Activated T-helper 2 cell treated with anti-CD3 and anti-CD28 coated beads, Interferon-gamma antibody, Interleukin-2, Interleukin-4, amounts not matched to agents 10 μg/mL and 5 μg/mL and 100 μg/mL, durations not matched to agents 14 hours and 24 hours and 36 hours (primary cell): ENCODE data around the gene OSBPL7. TPM values are rescaled to one million over a fixed set of nuclear protein-coding genes. Genes with fewer than 3 reads are reported as not detected.

Experiments used
- DNase-seq: peaks from one replicate; pipeline ENCODE4 v3.0.0; 2021; ENCODE audit warnings: low spot score
- H3K27ac Mint-ChIP-seq: one replicate; pipeline ENCODE4 v1.8.0; 2021; ENCODE audit warnings: mixed read lengths
- H3K27me3 Mint-ChIP-seq: one replicate; pipeline ENCODE4 v1.8.0; 2021; ENCODE audit warnings: low read depth, mixed read lengths
- H3K36me3 Mint-ChIP-seq: one replicate; pipeline ENCODE4 v1.8.0; 2021; ENCODE audit warnings: low read depth, mixed read lengths
- H3K4me1 Mint-ChIP-seq: one replicate; pipeline ENCODE4 v1.8.0; 2021; ENCODE audit warnings: low read depth, mixed read lengths
- H3K4me3 Mint-ChIP-seq: one replicate; pipeline ENCODE4 v1.8.0; 2021; ENCODE audit warnings: low read depth, mild to moderate bottlenecking, moderate library complexity, mixed read lengths
- H3K9me3 Mint-ChIP-seq: one replicate; pipeline ENCODE4 v1.8.0; 2021; ENCODE audit warnings: mixed read lengths
- intact Hi-C: fragments of 100-400 bp; cut with micrococcal nuclease; formaldehyde crosslinking; loops from one replicate; pipeline ENCODE4 v1.15.1; 2023
- total RNA-seq: library from RNA; stranded (reverse); gene quantifications from 2 replicates; pipeline ENCODE4 v1.2.3, GENCODE V29; 2022

OSBPL7 gene
- total RNA-seq, 1 donor from 2014 or later, result 20.7 TPM

- no peak for DNase-seq
- intact Hi-C loops, result no loop called here
- Mint-ChIP-seq H3K9me3 (no peaks in the 10 kb centered on the region), H3K36me3 (no peaks in the 10 kb centered on the region), H3K27me3 (peaks cover 74% of the 10 kb centered on the region), H3K27ac (no peak overlapping the region), H3K4me1 (peaks cover 15% of the 10 kb centered on the region), H3K4me3 (no peak overlapping the region)
Observed at GRCh38 chr17:47855737-47856136, 34.1 kb upstream of the OSBPL7 start.

DNA sequence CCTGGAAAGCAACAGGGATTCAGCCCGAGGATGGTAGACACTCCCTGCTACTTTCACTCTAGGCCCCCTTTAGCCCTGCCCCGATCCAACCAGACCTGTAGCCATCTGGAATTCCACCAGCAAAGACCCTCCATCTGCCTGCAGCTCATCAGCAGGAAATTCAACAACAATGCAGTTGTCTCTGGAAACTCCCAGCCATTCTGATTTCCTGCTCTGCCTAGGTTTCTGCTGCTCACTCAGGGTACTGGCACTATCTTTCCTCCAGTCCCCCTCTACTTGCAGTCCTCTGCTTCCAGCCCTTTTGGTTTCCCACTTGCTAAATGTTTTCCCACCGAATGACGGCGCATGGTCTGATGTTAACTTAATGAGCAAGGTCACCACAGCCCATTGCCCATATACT lies 32.0 kb upstream of the OSBPL7 start:
- H3K27me3 Mint-ChIP-seq, result peaks cover 85% of the 10 kb centered on the region
- no peak overlapping the region for H3K4me3 Mint-ChIP-seq
- intact Hi-C loops, result no loop called here
- H3K36me3 Mint-ChIP-seq, result no peaks in the 10 kb centered on the region
- DNase-seq, result no peak
- H3K9me3 Mint-ChIP-seq, result no peaks in the 10 kb centered on the region
- peaks cover 21% of the 10 kb centered on the region for H3K4me1 Mint-ChIP-seq
- no peak overlapping the region for H3K27ac Mint-ChIP-seq

DNA sequence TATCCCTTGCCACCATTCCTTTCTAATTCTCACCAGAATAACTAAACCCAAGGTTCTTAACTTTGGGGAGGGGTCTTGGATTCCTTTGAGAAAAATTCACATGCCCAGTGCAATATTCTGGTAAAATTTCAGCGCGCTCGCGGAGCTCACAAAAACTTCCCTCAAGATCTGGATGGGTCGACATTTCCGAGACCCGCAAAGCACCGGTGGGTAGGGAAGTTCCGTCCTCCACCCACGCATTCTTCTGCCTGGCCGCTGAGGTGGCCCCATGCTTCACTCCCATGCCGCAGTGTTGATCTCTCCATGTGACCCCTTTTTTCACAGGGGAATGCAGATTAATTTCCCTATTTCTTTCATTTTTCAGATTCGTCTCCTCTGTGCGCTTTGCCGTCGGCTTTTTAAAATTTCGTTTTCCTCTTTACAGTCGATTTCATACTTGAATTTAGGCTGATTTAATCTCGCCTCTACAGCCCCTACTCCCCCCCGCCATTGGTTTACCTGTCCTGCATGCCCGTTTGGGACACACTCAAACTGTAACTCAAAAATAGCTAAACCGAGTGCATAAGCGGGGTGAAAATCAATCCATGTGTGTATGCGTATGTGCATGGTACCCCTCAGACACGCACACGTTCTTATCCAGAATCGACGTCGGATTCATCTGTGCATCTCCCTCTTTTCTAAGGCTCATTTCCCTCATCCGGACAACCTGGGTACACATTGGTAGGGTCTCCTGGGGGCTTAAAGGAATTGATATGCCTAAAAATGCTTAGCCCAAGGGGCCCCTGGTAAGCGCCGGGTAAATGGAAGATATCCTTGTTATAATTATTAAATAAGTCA lies 30.7 kb upstream of the OSBPL7 start:
- intact Hi-C loops, result no loop called here
- Mint-ChIP-seq H3K4me1 (peaks cover 21% of the 10 kb centered on the region), H3K4me3 (no peak overlapping the region), H3K27ac (no peak overlapping the region), H3K36me3 (no peaks in the 10 kb centered on the region), H3K27me3 (peaks cover 85% of the 10 kb centered on the region), H3K9me3 (no peaks in the 10 kb centered on the region)
- no peak for DNase-seq

GRCh38 chr17:47851764-47852112 lies 30.1 kb upstream of the OSBPL7 start:
- Mint-ChIP-seq H3K36me3 (no peaks in the 10 kb centered on the region), H3K27me3 (peaks cover 87% of the 10 kb centered on the region), H3K9me3 (no peaks in the 10 kb centered on the region), H3K4me1 (peaks cover 21% of the 10 kb centered on the region), H3K27ac (no peak overlapping the region), H3K4me3 (no peak overlapping the region)
- no peak for DNase-seq
- intact Hi-C loops, result loop anchor here (2.0 kb wide), 1 partner anchor 39 kb away; no protein-coding TSS in a partner anchor

DNA sequence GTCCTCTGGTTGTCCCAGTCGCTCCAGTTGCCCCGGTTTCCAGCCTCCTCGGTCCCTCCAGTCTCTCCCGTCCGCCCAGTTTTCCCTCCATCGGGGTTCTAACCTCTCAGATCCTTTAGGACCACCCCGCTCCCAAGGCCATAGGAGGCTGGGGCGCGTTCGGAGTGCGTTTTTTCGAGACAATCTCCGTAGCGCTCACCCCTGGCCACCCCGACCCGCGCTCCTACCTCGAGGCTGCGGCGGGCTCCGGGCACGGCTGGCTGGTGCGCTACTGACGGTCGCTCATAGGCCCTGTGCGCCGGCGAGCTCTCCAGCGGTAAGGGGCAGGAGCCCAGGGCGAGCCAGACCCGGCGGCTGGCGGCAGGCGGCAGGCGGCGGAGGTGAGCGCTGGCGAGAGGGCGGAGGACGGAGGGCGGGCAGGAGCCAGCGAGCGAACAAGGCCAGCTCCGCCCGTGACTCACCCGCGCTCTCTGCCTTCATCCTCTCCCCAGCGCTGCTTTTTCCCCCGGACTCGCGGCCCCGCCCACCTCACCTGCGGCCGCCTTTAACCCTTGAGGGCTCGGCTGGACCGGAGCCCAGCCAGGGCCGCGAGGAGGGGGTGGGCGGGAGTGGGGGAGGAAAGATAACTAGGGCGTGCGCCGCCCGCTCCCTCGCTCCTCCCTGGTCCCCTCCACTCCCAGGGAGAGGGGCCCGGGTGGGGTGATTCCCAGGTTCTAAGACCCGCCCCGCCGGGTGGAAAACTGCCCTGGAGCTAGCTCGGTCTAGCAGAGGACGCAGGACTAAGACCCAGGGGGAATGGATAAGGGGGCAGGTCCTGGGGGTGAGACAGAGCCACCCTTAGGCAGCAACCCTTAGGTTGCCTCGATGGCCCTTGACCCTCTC lies 29.3 kb upstream of the OSBPL7 start, which contains the start of gene SP6:
Gene SP6, minus strand, starts transcription at position 472 of the 882 bp plus-strand sequence. CDS start 2,734 bp downstream, outside the sequence.
- Mint-ChIP-seq H3K27me3 (peaks cover 87% of the 10 kb centered on the region), H3K36me3 (no peaks in the 10 kb centered on the region), H3K9me3 (no peaks in the 10 kb centered on the region), H3K4me1 (peaks cover 21% of the 10 kb centered on the region), H3K4me3 (peak within 1 kb of the TSS; percentile 19), H3K27ac (no peak within 1 kb of the TSS)
- peak; percentile 42 for DNase-seq
- intact Hi-C loops, result loop anchor here (2.0 kb wide), 1 partner anchor 40 kb away; no protein-coding TSS in a partner anchor

GRCh38 chr17:47850373-47850691 lies 28.7 kb upstream of the OSBPL7 start:
- no peak for DNase-seq
- Mint-ChIP-seq H3K27ac (no peak overlapping the region), H3K9me3 (no peaks in the 10 kb centered on the region), H3K4me3 (peak overlapping the region; percentile 19), H3K27me3 (peaks cover 88% of the 10 kb centered on the region), H3K4me1 (peaks cover 21% of the 10 kb centered on the region), H3K36me3 (no peaks in the 10 kb centered on the region)
- intact Hi-C loops, result loop anchor here (2.0 kb wide), 1 partner anchor 40 kb away; no protein-coding TSS in a partner anchor

GRCh38 chr17:47848198-47848513 lies 26.6 kb upstream of the OSBPL7 start:
- no peak overlapping the region for H3K27ac Mint-ChIP-seq

DNA sequence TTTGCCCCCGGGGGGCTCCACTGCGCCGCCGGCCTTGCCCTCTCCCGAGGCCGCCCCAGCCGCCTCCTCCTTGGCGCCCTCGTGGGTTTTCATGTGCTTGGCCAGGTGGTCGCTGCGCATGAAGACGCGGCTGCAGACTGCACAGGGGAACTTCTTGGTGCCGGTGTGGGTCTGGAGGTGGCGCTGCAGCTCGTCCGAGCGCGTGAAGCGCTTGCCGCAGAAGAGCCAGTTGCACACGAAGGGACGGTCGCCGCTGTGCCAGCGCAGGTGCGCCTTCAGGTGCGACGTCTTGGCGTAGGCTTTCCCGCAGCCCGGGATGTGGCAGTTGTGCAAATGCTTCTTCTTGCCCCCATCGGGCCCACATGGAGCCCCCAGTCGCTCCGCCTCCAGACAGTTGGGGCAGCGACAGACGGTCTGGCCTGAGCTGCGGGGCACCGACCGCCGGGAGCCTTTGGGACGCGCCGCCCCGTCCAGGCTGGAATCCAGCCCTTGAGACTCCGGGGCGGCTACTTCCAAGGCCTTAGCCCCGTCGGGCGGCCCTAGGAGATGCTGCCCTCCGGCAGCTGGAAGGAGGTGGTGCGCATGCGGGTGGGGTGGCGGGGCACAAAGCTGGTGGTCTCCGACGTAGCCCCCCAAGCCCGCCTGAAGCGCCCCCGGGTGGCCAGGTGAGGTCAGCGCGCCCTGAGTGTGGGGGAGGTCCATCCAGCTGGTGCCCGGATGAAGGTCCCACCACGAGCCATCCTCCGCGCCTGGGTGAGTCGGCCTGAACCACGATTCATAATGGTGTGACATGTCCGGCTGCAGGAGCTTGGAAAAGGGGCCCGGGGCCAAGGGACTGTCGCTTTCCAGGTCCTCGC lies 26.0 kb upstream of the OSBPL7 start:
- Mint-ChIP-seq H3K9me3 (no peaks in the 10 kb centered on the region), H3K27me3 (peaks cover 73% of the 10 kb centered on the region), H3K4me3 (no peak overlapping the region), H3K36me3 (no peaks in the 10 kb centered on the region), H3K27ac (no peak overlapping the region), H3K4me1 (peaks cover 19% of the 10 kb centered on the region)
- intact Hi-C loops, result no loop called here
- no peak for DNase-seq

More at GRCh38 chr17:47848198-47848513, 26.6 kb upstream of the OSBPL7 start:
- Mint-ChIP-seq H3K4me3 (no peak overlapping the region), H3K27me3 (peaks cover 79% of the 10 kb centered on the region), H3K9me3 (no peaks in the 10 kb centered on the region), H3K36me3 (no peaks in the 10 kb centered on the region), H3K4me1 (peaks cover 18% of the 10 kb centered on the region)
- intact Hi-C loops, result no loop called here
- DNase-seq, result no peak

DNA sequence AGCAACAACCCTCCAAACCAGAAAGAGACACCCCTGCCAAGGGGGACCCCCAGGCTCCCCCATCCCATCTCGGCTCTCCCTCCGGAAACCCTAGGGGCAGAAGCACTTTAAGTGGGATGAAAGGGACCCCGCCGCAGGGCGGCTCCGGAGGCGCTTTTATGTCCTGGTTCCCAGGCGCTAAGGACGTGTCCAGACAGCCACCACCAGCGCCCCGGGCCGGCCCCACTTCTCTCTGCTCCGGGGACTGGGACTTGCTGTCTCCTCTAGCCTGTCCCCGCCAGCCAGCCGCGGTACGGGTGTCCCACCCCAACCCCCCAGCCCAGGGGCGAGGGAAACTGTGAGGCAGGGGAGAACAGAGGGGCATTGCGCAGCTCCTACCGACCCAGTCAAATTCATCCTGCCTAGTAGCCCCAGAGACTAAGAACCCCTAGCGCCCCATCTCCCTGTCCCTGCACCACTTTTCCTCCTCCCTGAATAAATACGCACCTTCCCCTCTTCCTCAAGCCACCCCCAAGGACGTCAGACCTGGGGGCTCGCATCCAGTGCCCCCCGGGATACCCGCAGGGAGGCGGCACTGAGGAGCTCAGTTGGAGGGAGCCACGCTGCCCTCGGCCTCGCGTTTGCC lies 25.2 kb upstream of the OSBPL7 start:
- Mint-ChIP-seq H3K27ac (no peak overlapping the region), H3K27me3 (peaks cover 65% of the 10 kb centered on the region), H3K36me3 (no peaks in the 10 kb centered on the region), H3K9me3 (no peaks in the 10 kb centered on the region), H3K4me1 (peaks cover 18% of the 10 kb centered on the region), H3K4me3 (no peak overlapping the region)
- intact Hi-C loops, result no loop called here
- DNase-seq, result no peak

GRCh38 chr17:47845716-47846075 lies 24.1 kb upstream of the OSBPL7 start:
- intact Hi-C loops, result no loop called here
- Mint-ChIP-seq H3K4me1 (peaks cover 21% of the 10 kb centered on the region), H3K36me3 (no peaks in the 10 kb centered on the region), H3K9me3 (no peaks in the 10 kb centered on the region), H3K27ac (no peak overlapping the region), H3K4me3 (no peak overlapping the region), H3K27me3 (peaks cover 59% of the 10 kb centered on the region)
- no peak for DNase-seq

DNA sequence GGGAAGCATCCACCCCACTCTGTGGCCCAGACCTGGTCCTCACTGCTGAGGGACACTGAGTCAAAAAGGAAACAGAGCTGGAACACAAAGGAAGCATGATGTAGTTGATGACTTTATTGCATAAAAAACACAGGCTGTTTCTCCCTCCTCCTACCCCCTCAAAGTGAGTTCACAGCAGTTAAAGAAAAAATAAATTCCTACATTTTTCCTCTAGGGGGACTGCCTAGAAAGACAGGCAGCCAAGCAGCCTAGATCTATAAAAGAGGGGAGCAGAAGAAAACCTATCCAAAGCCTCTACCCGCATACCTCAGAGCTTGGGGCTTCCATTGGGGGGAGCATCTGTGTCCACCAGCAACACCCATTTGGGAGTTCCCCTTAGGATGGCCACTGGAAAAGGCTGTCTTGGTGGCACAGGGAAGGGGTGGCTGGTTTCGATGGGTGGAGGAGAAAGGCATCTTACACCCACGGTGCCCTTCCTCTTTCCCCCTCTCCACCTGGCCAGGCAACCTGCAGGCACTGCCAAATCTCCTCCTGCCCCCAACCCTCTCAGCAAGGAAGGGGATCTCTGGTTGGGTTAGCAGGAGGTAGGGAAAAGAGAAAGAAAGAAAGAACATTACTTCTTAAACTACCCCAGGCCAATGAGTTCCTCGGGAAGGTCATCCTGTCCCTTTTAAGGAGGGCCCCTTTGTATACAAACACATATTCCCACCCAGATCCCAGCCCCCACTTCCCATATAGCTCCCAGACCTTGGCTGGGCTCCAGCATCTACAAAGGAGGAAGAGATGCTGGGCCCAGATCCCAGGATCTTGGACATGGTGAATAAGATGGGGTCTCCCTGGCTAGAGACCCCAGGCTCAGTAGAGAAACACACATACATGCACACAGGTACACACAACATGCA lies 23.5 kb upstream of the OSBPL7 start:
- Mint-ChIP-seq H3K27ac (no peak overlapping the region), H3K4me1 (peaks cover 19% of the 10 kb centered on the region), H3K36me3 (no peaks in the 10 kb centered on the region), H3K27me3 (peaks cover 53% of the 10 kb centered on the region), H3K4me3 (no peak overlapping the region), H3K9me3 (no peaks in the 10 kb centered on the region)
- DNase-seq, result no peak
- intact Hi-C loops, result no loop called here
